ENCODE data around the gene TMEM107.

TMEM107 gene

GRCh38 chr17:8189711-8190477, 13.7 kb upstream of the TMEM107 start, which contains the start of gene BORCS6:
Gene BORCS6 (minus strand): TSS chr17:8190180. CDS start chr17:8190140, 40 bp downstream.
- peaks cover 15 to 53% (median 46%) of the 10 kb centered on the region in 4 experiments for H3K4me1 ChIP-seq (ENCODE audit: control extremely low read depth in 1 of 4, control insufficient read depth in 4 of 4, insufficient read depth in 4 of 4, low read length in 3 of 4)
- CTCF ChIA-PET, result interaction anchor here (0.9 to 2.9 kb wide), 6 partner anchors 17 to 110 kb away, joined by 3 to 17 read pairs (median 4); partner anchors contain the start of gene AURKB
- DNase-seq, result peak; percentile 97 to 99 (median 98)
- no peaks in the 10 kb centered on the region for H3K36me3 ChIP-seq (ENCODE audit: control insufficient read depth in 4 of 4, insufficient read depth in 4 of 4, low read length in 3 of 4)
- no peaks in the 10 kb centered on the region for H3K9me3 ChIP-seq (ENCODE audit: control extremely low read depth in 1 of 5, control insufficient read depth in 4 of 5, insufficient read depth in 2 of 5, low read depth in 1 of 5, low read length in 4 of 5)
- peak within 1 kb of the TSS in 1 of 2 experiments; percentile 81 for H3K27ac ChIP-seq (ENCODE audit: insufficient read depth in 1 of 2, low read depth in 1 of 2, low read length in 2 of 2, poor library complexity in 1 of 2, severe bottlenecking in 2 of 2)
- peak within 1 kb of the TSS; percentile 75 to 92 (median 80) for H3K4me3 ChIP-seq (ENCODE audit: control insufficient read depth in 1 of 7, extremely low read depth in 1 of 7, insufficient read depth in 4 of 7, low read depth in 2 of 7, low read length in 6 of 7)
- 0% methylated on average over 65 of the region's 70 CpGs for WGBS (ENCODE audit: insufficient coverage)
- no peaks in the 10 kb centered on the region for H3K27me3 ChIP-seq (replicated peaks in 2 of 5; ENCODE audit: control insufficient read depth in 4 of 5, insufficient read depth in 5 of 5, low read length in 4 of 5)
- POLR2A ChIA-PET, result interaction anchor here (0.6 to 6.2 kb wide), 4 partner anchors 13 to 58 kb away, joined by 3 to 56 read pairs (median 26); partner anchors contain the start of gene CTC1

GRCh38 chr17:8189041-8189710, 13.0 kb upstream of the TMEM107 start:
- H3K4me3 ChIP-seq (ENCODE audit: control insufficient read depth in 1 of 7, extremely low read depth in 1 of 7, insufficient read depth in 4 of 7, low read depth in 2 of 7, low read length in 6 of 7), result peak overlapping the region; percentile 75 to 92 (median 80)

GRCh38 chr17:8188263-8188839, 12.2 kb upstream of the TMEM107 start:
- H3K27me3 ChIP-seq (replicated peaks in 2 of 5; ENCODE audit: control insufficient read depth in 4 of 5, insufficient read depth in 5 of 5, low read length in 4 of 5), result no peaks in the 10 kb centered on the region
- H3K4me1 ChIP-seq (ENCODE audit: control extremely low read depth in 1 of 4, control insufficient read depth in 4 of 4, insufficient read depth in 4 of 4, low read length in 3 of 4), result peaks cover 15 to 53% (median 46%) of the 10 kb centered on the region in 4 experiments
- H3K27ac ChIP-seq (ENCODE audit: insufficient read depth in 1 of 2, low read depth in 1 of 2, low read length in 2 of 2, poor library complexity in 1 of 2, severe bottlenecking in 2 of 2), result peak overlapping the region in 1 of 2 experiments; percentile 77
- no peak for DNase-seq
- H3K36me3 ChIP-seq (ENCODE audit: control insufficient read depth in 4 of 4, insufficient read depth in 4 of 4, low read length in 3 of 4), result no peaks in the 10 kb centered on the region
- POLR2A ChIA-PET, result interaction anchor here (0.7 to 6.2 kb wide), 7 partner anchors 15 to 59 kb away, joined by 3 to 56 read pairs (median 4); partner anchors contain the start of genes AURKB and CTC1
- no peaks in the 10 kb centered on the region for H3K9me3 ChIP-seq (ENCODE audit: control extremely low read depth in 1 of 5, control insufficient read depth in 4 of 5, insufficient read depth in 2 of 5, low read depth in 1 of 5, low read length in 4 of 5)
- peak overlapping the region in 6 of 7 experiments; percentile 75 to 92 (median 80) for H3K4me3 ChIP-seq (ENCODE audit: control insufficient read depth in 1 of 7, extremely low read depth in 1 of 7, insufficient read depth in 4 of 7, low read depth in 2 of 7, low read length in 6 of 7)
- 50% methylated on average over 6 of the region's 12 CpGs for WGBS (ENCODE audit: insufficient coverage)
- CTCF ChIA-PET, result interaction anchor here (0.6 to 2.9 kb wide), 11 partner anchors 9 to 110 kb away, joined by 3 to 17 read pairs (median 4); partner anchors contain the start of gene AURKB

More at GRCh38 chr17:8189041-8189710, 13.0 kb upstream of the TMEM107 start:
- peak overlapping the region in 1 of 2 experiments; percentile 81 for H3K27ac ChIP-seq (ENCODE audit: insufficient read depth in 1 of 2, low read depth in 1 of 2, low read length in 2 of 2, poor library complexity in 1 of 2, severe bottlenecking in 2 of 2)
- CTCF ChIA-PET, result interaction anchor here (0.6 to 2.9 kb wide), 8 partner anchors 10 to 34 kb away, joined by 3 to 17 read pairs (median 4); partner anchors contain the start of gene AURKB
- 8% methylated on average over 64 of the region's 67 CpGs for WGBS (ENCODE audit: insufficient coverage)
- no peak for DNase-seq
- H3K4me1 ChIP-seq (ENCODE audit: control extremely low read depth in 1 of 4, control insufficient read depth in 4 of 4, insufficient read depth in 4 of 4, low read length in 3 of 4), result peaks cover 15 to 53% (median 46%) of the 10 kb centered on the region in 4 experiments
- no peaks in the 10 kb centered on the region for H3K9me3 ChIP-seq (ENCODE audit: control extremely low read depth in 1 of 5, control insufficient read depth in 4 of 5, insufficient read depth in 2 of 5, low read depth in 1 of 5, low read length in 4 of 5)
- POLR2A ChIA-PET, result interaction anchor here (0.6 to 6.2 kb wide), 5 partner anchors 14 to 58 kb away, joined by 3 to 56 read pairs (median 3); partner anchors contain the start of gene CTC1
- H3K27me3 ChIP-seq (replicated peaks in 2 of 5; ENCODE audit: control insufficient read depth in 4 of 5, insufficient read depth in 5 of 5, low read length in 4 of 5), result no peaks in the 10 kb centered on the region
- no peaks in the 10 kb centered on the region for H3K36me3 ChIP-seq (ENCODE audit: control insufficient read depth in 4 of 4, insufficient read depth in 4 of 4, low read length in 3 of 4)

- Histone ChIP-seq H3K4me3 (ENCODE audit: control insufficient read depth in 1 of 7, extremely low read depth in 1 of 7, insufficient read depth in 4 of 7, low read depth in 2 of 7, low read length in 6 of 7) (peak overlapping the region in 6 of 7 experiments; percentile 79 to 92 (median 81)), H3K27ac (ENCODE audit: insufficient read depth in 1 of 2, low read depth in 1 of 2, low read length in 2 of 2, poor library complexity in 1 of 2, severe bottlenecking in 2 of 2) (peak overlapping the region in 1 of 2 experiments; percentile 77), H3K27me3 (replicated peaks in 2 of 5; ENCODE audit: control insufficient read depth in 4 of 5, insufficient read depth in 5 of 5, low read length in 4 of 5) (no peaks in the 10 kb centered on the region), H3K4me1 (ENCODE audit: control extremely low read depth in 1 of 4, control insufficient read depth in 4 of 4, insufficient read depth in 4 of 4, low read length in 3 of 4) (peaks cover 15 to 51% (median 45%) of the 10 kb centered on the region in 4 experiments), H3K9me3 (ENCODE audit: control extremely low read depth in 1 of 5, control insufficient read depth in 4 of 5, insufficient read depth in 2 of 5, low read depth in 1 of 5, low read length in 4 of 5) (no peaks in the 10 kb centered on the region), H3K36me3 (ENCODE audit: control insufficient read depth in 4 of 4, insufficient read depth in 4 of 4, low read length in 3 of 4) (no peaks in the 10 kb centered on the region)
- WGBS (ENCODE audit: insufficient coverage), result 0% methylated on average over 22 of the region's 25 CpGs
- CTCF ChIA-PET, result interaction anchor here (0.7 to 2.9 kb wide), 13 partner anchors 8 to 111 kb away, joined by 3 to 17 read pairs (median 4); partner anchors contain the start of gene AURKB
- POLR2A ChIA-PET, result interaction anchor here (0.7 to 6.2 kb wide), 7 partner anchors 11 to 60 kb away, joined by 3 to 56 read pairs (median 4); partner anchors contain the start of genes AURKB and CTC1
- peak; percentile 97 to 99 (median 99) for DNase-seq
Observed at GRCh38 chr17:8187517-8188262, 11.5 kb upstream of the TMEM107 start.

- H3K36me3 ChIP-seq (ENCODE audit: control insufficient read depth in 4 of 4, insufficient read depth in 4 of 4, low read length in 3 of 4), result no peaks in the 10 kb centered on the region
- H3K4me3 ChIP-seq (ENCODE audit: control insufficient read depth in 1 of 7, extremely low read depth in 1 of 7, insufficient read depth in 4 of 7, low read depth in 2 of 7, low read length in 6 of 7), result peak overlapping the region; percentile 74 to 92 (median 80)
- DNase-seq, result peak; percentile 94 to 96 (median 94)
- under 1% methylated on average over 30 of the region's 32 CpGs for WGBS (ENCODE audit: insufficient coverage)
- no peaks in the 10 kb centered on the region for H3K9me3 ChIP-seq (ENCODE audit: control extremely low read depth in 1 of 5, control insufficient read depth in 4 of 5, insufficient read depth in 2 of 5, low read depth in 1 of 5, low read length in 4 of 5)
- H3K27ac ChIP-seq (ENCODE audit: insufficient read depth in 1 of 2, low read depth in 1 of 2, low read length in 2 of 2, poor library complexity in 1 of 2, severe bottlenecking in 2 of 2), result peak overlapping the region; percentile 33 to 77
- H3K4me1 ChIP-seq (ENCODE audit: control extremely low read depth in 1 of 4, control insufficient read depth in 4 of 4, insufficient read depth in 4 of 4, low read length in 3 of 4), result peaks cover 12 to 46% (median 39%) of the 10 kb centered on the region in 4 experiments
- ChIA-PET CTCF (interaction anchor here (0.7 to 2.9 kb wide), 10 partner anchors 14 to 71 kb away, joined by 3 to 17 read pairs (median 4); partner anchors contain the start of gene AURKB), POLR2A (interaction anchor here (0.7 to 6.2 kb wide), 10 partner anchors 10 to 64 kb away, joined by 3 to 56 read pairs (median 4); partner anchors contain the start of genes AURKB and CTC1)
- no peaks in the 10 kb centered on the region for H3K27me3 ChIP-seq (replicated peaks in 2 of 5; ENCODE audit: control insufficient read depth in 4 of 5, insufficient read depth in 5 of 5, low read length in 4 of 5)
Observed at GRCh38 chr17:8186787-8187516, 10.8 kb upstream of the TMEM107 start.

All from common myeloid progenitor, CD34-positive (primary cell).